ENCODE results near the gene G0S2. TPM values are rescaled to one million over a fixed set of nuclear protein-coding genes. Genes with fewer than 3 reads are reported as not detected.

G0S2 gene
- total and polyA plus RNA-seq, 2 of the 4 experiments (the other 2 are of a cell fraction): 0.36 to 0.53 TPM

- no peak overlapping the region for H3K4me3 ChIP-seq (ENCODE audit: insufficient read depth, low read depth, low read length)
- no peaks in the 10 kb centered on the region for H3K9me1 ChIP-seq (ENCODE audit: insufficient read depth, low read length)
- no peak overlapping the region for H4K91ac ChIP-seq (ENCODE audit: insufficient read depth, low read depth, low read length)
- intact Hi-C loops (cut with micrococcal nuclease) (no loop called here), in situ Hi-C loops (cut with MboI; ENCODE audit: low sequenced_read_pairs) (no loop called here), dilution Hi-C loops (cut with HindIII; ENCODE audit: low sequenced_read_pairs, unreplicated experiment) (no loop called here)
- no peak for ATAC-seq (ENCODE audit: low read depth)
- ChIA-PET CTCF (no interaction called here), POLR2A (ENCODE audit: unreplicated experiment) (no interaction called here)
- no peaks in the 10 kb centered on the region for H3K79me1 ChIP-seq (ENCODE audit: low read depth in 1 of 2, low read length in 2 of 2)
- BruUV-seq (replicated peaks): no TSS peak
- H2BK15ac ChIP-seq (ENCODE audit: low read depth, low read length): no peak overlapping the region
- H3K56ac ChIP-seq (ENCODE audit: extremely low read depth, insufficient read depth, low read length): no peak overlapping the region
- DNase-seq: no peak
- TF ChIP-seq RCOR1 (IDR thresholded peaks at IDR 0.05; ENCODE audit: insufficient replicate concordance, low read length) (no peak), MXI1 (IDR thresholded peaks at IDR 0.05; ENCODE audit: borderline replicate concordance, low read depth, low read length) (no peak), SMC3 (IDR thresholded peaks at IDR 0.05; ENCODE audit: low read depth, low read length) (no peak), POLR2A (IDR thresholded peaks at IDR 0.05; ENCODE audit: low read depth, low read length) (no peak), MAZ (IDR thresholded peaks at IDR 0.05; ENCODE audit: borderline replicate concordance, low read depth, low read length) (no peak), CEBPB (IDR thresholded peaks at IDR 0.05; ENCODE audit: low read depth, low read length) (no peak), CHD1 (IDR thresholded peaks at IDR 0.05; ENCODE audit: low read depth, low read length) (no peak), BHLHE40 (IDR thresholded peaks at IDR 0.05; ENCODE audit: low read depth, low read length) (no peak), MAFK (IDR thresholded peaks at IDR 0.05; ENCODE audit: low read depth, low read length) (no peak), NFE2L2 (IDR thresholded peaks at IDR 0.05; ENCODE audit: low read depth, low read length) (no peak)
- no peaks in the 10 kb centered on the region for H3K27me3 ChIP-seq (ENCODE audit: control insufficient read depth, insufficient read depth, low read length)
- H3K14ac ChIP-seq (replicated peaks; ENCODE audit: low read depth, low read length): no peak overlapping the region
- H3K23ac ChIP-seq (ENCODE audit: low read depth, low read length): no peak overlapping the region
- H3K4me2 ChIP-seq (ENCODE audit: low read depth, low read length): no peak overlapping the region
- no peak overlapping the region for H3K18ac ChIP-seq (ENCODE audit: low read depth, low read length)
- no peak overlapping the region for H2AK5ac ChIP-seq (ENCODE audit: low read depth, low read length)
- H2BK20ac ChIP-seq (ENCODE audit: low read depth, low read length): no peak overlapping the region
- no peak overlapping the region for H3K9ac ChIP-seq (ENCODE audit: low read depth, low read length)
- H2AFZ ChIP-seq (replicated peaks; ENCODE audit: low read length, poor library complexity): no peak overlapping the region
- no peak overlapping the region for H4K5ac ChIP-seq (ENCODE audit: low read depth, low read length)
- no peak overlapping the region for H4K8ac ChIP-seq (ENCODE audit: low read depth in 2 of 2, low read length in 2 of 2)
- no peaks in the 10 kb centered on the region; the same call in 1 of the 2 replicates for H3K4me1 ChIP-seq (ENCODE audit: control insufficient read depth, insufficient read depth, low read length)
- H3K9me3 ChIP-seq (ENCODE audit: control insufficient read depth, insufficient read depth, low read length): no peaks in the 10 kb centered on the region
- no peak overlapping the region for H2BK5ac ChIP-seq (ENCODE audit: low read depth, low read length, poor library complexity, severe bottlenecking)
- H2BK120ac ChIP-seq (ENCODE audit: low read depth, low read length): no peak overlapping the region
- H3K4ac ChIP-seq (ENCODE audit: low read depth, low read length): no peak overlapping the region
- no peaks in the 10 kb centered on the region for H4K20me1 ChIP-seq (ENCODE audit: insufficient read depth, low read length)
- H3K27ac ChIP-seq (ENCODE audit: insufficient read depth, low read length): no peak overlapping the region
- H3K36me3 ChIP-seq (ENCODE audit: control insufficient read depth, insufficient read depth, low read length): no peaks in the 10 kb centered on the region
- H2AK9ac ChIP-seq (replicated peaks; ENCODE audit: low read depth, low read length, poor library complexity): no peak overlapping the region
Observed at GRCh38 chr1:209715314-209715713, 40.1 kb downstream of the G0S2 start.
